SW480 (cell line): ENCODE measurements around the gene LAMC3.
A peak's percentile ranks its signal among the peaks of the same experiment; 100 is the strongest.

Source experiments
- DNase-seq: peaks from one replicate; pipeline ENCODE4 v3.0.0-alpha.2; 2016; ENCODE audit warnings: low spot score

Gene LAMC3

DNA sequence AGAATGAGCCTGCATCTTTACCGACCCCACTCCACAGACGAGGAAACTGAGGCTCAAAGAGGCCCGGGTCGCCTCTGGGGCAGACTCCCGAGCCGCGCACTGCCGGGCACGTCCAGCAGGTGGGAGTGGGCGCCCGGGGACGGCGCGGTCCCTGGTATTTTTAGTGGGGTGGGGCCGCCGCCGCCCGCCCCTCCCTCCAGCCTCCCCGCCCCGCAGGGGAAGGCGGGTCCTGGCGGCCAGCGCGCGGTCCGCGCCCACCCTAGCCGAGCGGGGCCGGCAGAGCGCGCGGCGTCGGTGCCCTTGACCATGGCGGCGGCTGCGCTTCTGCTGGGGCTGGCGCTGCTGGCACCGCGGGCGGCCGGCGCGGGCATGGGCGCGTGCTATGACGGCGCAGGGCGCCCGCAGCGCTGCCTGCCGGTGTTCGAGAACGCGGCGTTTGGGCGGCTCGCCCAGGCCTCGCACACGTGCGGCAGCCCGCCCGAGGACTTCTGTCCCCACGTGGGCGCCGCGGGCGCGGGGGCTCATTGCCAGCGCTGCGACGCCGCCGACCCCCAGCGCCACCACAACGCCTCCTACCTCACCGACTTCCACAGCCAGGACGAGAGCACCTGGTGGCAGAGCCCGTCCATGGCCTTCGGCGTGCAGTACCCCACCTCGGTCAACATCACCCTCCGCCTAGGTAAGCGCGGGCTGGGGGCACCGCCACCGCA, at the start of gene LAMC3:
Gene LAMC3 (plus strand): TSS at position 266 of the 710 bp plus-strand sequence. CDS start 41 bp downstream, at position 307.
- no peak for DNase-seq

DNA sequence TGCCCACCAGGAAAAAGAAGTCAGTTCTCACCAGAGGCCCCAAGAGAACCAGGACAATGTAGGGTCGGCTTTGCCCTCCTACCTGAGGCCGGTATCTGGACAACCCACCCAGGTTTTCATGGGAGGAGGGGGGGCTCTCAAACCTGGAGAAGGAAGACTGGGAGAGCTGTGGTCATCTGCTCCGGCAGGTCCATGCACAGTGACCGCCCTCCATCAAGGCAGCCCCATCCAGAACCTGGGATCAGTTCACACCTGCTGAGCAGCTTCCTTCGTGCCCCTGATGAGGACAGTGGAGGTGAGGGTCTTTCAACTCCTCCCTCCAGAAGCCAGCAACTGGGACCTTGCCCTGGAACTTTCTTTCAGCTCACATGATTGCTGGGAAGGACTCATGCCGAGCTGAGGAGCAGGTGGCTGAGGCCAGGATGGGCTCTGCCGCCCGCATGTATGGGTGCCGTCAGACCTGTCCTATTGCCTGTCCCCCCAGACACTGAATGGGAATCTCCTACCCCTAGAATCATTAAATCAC, 49.1 kb upstream of the LAMC3 start:
- DNase-seq = no peak

- no peak for DNase-seq
Observed at GRCh38 chr9:130960522-130961378, 48.2 kb upstream of the LAMC3 start.

DNA sequence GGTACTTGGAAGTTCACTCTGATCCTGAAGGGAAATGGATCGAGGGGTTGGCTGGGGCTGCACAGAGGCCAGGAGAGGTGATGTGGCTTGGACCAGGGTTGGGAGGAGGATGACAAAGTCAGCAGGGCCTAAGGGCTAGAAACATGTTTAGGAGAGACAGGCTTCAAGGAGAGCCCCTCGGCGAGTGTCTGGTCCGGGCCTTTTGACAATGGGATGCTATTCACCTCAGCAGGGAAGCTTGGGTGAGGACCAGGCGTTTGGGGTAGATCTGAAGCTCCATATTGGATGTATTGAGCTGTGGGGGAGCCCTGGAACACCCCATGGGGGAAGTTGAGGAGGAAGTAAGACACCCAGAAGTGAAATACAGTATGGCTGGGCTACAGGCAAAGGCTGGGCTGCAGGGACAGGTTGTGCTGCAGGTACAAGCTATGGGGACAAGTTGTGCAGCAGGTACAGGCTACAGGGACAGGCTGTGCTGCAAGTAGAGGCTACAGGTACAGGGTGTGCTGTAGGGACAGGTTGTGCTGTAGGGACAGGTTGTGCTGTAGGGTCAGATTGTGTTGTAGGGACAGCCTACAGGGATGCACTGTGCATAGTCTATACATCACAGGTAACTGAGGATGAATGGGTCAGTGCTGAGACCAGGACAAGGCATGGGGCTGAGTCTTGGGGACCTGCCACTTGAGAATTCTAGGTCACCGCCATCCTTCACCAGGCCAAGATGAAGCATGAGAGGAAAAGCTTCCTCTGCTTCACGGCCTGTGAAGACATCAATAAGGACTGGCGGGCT, 47.3 kb upstream of the LAMC3 start:
- no peak for DNase-seq

DNA sequence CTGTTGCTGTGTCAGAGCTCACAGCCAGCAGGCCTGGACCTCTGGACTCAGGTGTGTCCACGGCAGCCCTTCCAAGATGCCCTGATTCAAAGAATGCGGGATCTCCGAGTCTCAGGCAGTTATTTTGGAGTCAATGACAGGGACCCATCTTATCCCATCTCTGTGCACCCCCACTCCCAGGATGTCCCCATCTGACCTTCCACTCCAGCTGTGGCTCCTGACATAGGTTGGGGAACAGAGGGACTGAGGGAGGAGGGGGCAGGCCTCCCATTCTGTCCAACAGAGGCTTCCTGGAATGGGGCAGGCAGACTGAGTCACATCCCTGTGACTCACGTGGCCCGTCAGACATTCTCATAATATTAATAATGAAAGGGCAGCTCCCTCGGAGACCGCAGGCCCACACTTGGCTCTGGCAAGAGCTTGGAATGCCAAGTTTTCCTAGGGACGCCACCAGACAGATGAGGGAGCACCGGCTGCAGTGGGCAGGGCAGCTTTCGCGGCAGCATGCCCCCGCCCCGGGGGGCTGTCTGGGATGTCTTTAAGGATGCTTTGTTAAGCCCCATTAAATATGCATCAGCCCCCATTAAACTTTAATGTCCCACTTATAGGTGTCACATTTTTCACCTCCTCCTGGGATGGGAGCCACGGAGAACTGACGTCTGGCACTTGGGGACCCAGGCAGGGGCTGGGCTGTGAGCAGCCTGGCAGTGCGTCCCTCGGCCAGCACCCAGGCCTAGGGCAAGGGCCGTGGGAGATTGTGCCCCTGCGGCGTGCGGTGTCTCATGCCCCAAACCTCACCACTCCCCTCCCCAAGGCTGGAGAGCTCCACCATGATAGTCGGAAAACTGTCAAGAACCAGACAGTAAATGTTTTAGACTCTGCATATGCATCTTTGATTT, 46.3 kb upstream of the LAMC3 start:
- DNase-seq = peak; percentile 93

DNA sequence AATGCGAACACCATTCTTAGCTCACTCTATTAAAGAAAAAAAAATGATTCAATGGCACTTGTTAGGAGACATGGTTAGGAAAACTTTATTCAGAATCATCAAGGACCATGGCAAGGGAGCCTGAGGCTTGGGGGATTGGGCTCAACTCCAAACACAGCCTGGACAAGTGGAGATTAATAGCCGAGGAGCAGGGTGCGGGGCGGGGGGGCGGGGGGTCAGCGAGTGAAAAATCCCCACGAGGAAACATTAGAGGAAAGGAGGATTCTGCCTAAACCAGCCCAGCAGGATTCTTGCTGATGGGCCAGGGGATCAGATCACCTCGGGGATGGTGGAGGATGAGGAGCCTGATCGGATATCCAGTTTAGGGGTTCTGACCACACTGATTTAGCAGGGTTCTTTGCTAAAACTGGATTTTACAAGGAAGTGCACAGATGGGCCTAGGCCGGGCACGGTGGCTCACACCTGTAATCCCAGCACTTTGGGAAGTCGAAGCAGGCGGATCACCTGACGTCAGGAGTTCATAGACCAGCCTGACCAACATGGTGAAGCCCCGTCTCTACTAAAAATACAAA, 45.6 kb upstream of the LAMC3 start:
- DNase-seq = no peak

DNA sequence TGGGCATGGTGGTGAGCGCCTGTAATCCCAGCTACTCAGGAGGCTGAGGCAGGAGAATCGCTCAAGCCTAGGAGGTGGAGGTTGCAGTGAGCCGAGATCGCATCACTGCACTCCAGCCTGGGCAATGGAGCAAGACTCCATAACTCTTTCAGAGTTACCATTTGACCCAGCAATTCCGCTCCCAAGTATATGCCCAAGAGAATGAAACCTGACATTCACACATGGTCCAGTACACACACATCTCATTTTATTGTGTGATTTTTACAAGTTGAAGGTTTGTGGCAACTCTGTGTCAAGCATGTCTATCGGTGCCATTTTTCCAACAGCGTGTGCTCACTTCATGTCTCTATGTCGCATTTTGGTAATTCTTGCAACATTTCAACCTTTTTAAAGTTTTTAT, 45.1 kb upstream of the LAMC3 start:
- no peak for DNase-seq

DNA sequence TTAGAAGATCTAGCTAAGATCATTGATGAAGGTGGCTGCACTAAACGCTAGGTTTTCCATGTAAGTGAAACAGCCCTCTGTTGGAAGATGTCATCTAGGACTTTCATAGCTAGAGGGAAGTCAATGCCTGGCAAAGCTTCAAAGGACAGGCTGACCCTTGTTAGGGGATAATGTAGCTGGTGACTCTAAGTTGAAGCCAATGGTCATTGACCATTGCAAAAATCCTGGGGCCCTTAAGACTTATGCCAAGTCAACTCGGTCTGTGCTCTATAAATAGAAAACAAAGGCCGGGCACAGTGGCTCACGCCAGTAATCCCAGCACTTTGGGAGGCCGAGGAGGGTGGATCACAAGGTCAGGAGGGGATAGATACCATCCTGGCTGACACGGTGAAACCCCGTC, 43.3 kb upstream of the LAMC3 start:
- no peak for DNase-seq

DNA sequence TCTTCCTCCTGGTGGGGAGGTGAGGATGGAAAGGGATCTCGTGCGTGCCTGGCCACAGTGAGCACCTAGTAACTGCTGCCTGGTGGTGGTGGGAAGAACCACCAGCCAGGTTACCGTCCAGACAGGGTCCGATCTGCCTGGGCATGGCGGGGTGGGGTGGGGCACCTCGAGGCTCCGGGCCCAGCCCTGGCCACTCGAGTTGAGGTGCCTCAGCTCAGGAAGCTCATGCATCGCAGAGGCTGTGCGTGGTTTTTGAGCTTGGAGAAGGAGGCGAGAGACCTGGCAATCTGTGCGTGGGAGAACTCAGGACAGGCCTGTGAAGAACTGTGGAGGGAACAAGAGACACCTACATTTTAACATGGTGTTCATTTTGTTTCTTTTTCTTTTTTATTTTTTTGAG, 38.9 kb upstream of the LAMC3 start:
- no peak for DNase-seq

DNA sequence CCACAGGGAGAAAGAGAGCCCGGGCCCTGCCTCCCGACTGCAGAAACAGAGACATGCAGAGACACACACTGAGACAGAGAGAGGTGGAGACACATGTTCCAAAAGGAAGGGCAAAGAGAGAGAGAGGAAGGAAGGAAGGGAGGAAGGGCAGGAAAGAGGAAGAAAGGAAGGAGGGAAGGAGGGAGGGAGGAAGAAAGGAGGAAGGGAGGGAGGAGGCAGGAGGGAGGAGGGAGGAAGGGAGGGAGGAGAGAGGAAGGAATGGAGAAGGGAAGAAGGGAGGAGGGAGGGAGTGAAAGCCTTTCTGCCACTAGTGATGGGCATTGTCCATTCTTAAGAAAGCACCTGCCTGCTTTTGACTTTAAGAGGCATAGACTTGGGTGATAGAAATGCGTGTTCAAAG, 38.1 kb upstream of the LAMC3 start:
- DNase-seq = no peak

GRCh38 chr9:130971294-130971849, 37.6 kb upstream of the LAMC3 start:
- no peak for DNase-seq

GRCh38 chr9:130972277-130972956, 36.6 kb upstream of the LAMC3 start:
- DNase-seq = no peak

GRCh38 chr9:130972957-130973685, 35.9 kb upstream of the LAMC3 start:
- no peak for DNase-seq

- no peak for DNase-seq
Observed at GRCh38 chr9:130973686-130974281, 35.2 kb upstream of the LAMC3 start.

DNA sequence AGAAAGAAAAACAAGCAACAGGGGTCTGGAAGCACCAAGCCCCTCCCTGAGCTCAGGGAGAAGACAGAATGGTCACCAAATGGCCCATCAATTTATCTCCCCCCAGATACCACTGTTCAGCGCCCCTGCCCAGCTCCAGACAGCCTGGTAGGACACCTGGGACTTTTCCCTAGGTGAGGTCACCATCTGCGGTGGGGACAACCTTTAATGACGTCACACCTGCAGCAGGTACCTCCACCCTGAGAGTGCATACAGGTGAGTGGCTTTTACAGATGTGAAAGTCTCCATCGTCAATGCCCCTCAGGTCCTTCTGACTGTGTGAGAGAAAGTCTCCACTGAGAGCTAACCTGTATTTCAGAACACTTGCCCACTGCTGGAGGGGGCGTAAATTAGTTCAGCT, 34.3 kb upstream of the LAMC3 start:
- DNase-seq = no peak

GRCh38 chr9:130975156-130975555, 33.8 kb upstream of the LAMC3 start:
- no peak for DNase-seq

GRCh38 chr9:130975932-130976841, 32.8 kb upstream of the LAMC3 start:
- no peak for DNase-seq

GRCh38 chr9:130977811-130978221, 31.2 kb upstream of the LAMC3 start:
- no peak for DNase-seq
